LNCaP clone FGC (cell line): ENCODE data around the gene MTARC1.

Experiments used
- DNase-seq: peaks from one replicate; pipeline ENCODE4 v3.0.0-alpha.2; 2011; ENCODE audit warnings: low read depth
- H3K4me3 ChIP-seq: 2 replicates; pipeline ENCODE4 v1.5.1; 2011; ENCODE audit warnings: mild to moderate bottlenecking, low read depth, low read length, control low read depth
- TF ChIP-seq, protein P1 (sequence below): IDR thresholded peaks from 2 replicates; pipeline ENCODE4 v1.5.1; 2012; ENCODE audit warnings: mild to moderate bottlenecking; ENCODE audit not compliant: control insufficient read depth, insufficient read depth; ENCODE audit errors: extremely low read depth

The MTARC1 gene

DNA sequence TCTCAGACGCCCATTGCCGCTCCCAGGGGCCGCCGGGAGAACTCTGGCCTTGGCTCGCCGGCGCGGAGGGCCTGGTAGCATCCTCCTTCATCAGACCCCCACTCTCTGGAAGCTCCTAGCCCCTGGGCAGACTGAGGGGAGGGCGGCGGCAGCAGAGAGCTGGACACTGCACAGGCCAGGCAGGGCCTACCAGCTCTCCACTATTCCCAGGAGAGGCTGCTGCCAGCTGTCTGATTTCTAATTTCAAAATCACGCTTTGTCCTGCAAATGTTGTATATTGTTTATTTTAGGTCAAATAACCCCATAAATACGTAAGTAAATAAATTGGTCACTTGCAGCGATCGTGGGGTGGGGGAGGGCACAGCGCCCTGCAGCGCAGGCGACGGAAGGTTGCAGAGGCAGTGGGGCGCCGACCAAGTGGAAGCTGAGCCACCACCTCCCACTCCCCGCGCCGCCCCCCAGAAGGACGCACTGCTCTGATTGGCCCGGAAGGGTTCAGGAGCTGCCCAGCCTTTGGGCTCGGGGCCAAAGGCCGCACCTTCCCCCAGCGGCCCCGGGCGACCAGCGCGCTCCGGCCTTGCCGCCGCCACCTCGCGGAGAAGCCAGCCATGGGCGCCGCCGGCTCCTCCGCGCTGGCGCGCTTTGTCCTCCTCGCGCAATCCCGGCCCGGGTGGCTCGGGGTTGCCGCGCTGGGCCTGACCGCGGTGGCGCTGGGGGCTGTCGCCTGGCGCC lies at the start of gene MTARC1:
Gene MTARC1 (plus strand): TSS at position 577 of the 732 bp plus-strand sequence. CDS start 32 bp downstream, at position 609.
- peak within 1 kb of the TSS; percentile 56 for H3K4me3 ChIP-seq
- TF ChIP-seq, protein P1, sequence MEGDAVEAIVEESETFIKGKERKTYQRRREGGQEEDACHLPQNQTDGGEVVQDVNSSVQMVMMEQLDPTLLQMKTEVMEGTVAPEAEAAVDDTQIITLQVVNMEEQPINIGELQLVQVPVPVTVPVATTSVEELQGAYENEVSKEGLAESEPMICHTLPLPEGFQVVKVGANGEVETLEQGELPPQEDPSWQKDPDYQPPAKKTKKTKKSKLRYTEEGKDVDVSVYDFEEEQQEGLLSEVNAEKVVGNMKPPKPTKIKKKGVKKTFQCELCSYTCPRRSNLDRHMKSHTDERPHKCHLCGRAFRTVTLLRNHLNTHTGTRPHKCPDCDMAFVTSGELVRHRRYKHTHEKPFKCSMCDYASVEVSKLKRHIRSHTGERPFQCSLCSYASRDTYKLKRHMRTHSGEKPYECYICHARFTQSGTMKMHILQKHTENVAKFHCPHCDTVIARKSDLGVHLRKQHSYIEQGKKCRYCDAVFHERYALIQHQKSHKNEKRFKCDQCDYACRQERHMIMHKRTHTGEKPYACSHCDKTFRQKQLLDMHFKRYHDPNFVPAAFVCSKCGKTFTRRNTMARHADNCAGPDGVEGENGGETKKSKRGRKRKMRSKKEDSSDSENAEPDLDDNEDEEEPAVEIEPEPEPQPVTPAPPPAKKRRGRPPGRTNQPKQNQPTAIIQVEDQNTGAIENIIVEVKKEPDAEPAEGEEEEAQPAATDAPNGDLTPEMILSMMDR: peak; percentile 35; the same call in 1 of the 2 replicates
- DNase-seq: peak; percentile 95

DNA sequence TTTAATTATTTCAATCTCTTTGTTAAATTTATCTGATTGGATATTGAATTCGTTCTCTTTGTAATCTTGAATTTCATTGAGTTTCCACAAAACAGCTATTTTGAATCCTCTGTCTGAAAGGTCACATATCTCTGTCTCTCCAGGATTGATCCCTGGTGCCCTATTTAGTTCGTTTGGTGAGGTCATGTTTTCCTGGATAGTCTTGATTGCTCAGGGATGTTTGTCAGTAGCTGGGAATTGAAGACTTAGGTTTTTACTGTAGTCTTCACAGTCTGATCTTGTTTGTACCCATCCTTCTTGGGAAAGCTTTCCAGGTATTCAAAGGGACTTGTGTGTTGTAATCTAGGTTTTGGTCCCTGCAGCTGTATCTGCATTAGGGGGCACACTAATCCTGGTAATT lies 45.4 kb upstream of the MTARC1 start:
- TF ChIP-seq, protein P1: no peak
- no peak overlapping the region for H3K4me3 ChIP-seq
- DNase-seq: no peak

DNA sequence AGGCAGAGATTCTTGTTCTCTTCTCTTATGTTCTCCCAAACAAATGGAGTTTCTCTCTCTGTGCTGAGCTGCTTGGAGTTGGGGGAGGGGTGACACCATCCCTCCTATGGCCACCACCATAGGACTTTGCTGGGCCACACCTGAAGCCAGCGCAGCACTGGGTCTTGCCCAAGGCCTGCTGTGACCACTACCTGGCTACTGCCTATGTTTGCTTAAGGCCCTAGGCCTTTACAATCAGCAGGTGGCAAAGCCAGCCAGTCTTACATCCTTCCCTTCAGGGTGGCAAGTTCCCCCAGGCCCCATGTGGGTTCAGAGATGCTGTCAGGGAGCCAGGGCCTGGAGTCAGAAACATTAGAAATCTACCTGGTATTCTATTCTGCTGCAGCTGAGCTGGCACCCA lies 44.9 kb upstream of the MTARC1 start:
- TF ChIP-seq, protein P1: no peak
- no peak for DNase-seq

DNA sequence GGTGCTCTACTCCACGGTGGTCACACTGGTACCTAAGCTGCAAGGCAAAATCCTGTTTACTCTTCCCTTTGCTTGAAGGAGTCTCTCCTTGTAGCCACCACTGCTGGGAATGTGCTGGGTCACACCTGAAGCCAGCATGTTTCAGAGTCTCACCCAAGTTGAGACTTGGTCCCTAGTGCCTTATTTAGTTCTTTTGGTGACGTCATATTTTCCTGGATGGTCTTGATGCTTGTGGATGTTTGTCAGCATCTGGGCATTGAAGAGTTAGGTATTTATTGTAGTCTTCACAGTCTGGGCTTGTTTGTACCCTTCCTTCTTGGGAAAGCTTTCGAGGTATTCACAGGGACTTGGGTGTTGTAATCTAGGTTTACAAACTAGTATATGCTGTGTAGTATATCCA lies 44.2 kb upstream of the MTARC1 start:
- DNase-seq: no peak
- TF ChIP-seq, protein P1: no peak
- no peak overlapping the region for H3K4me3 ChIP-seq

More for the DNA sequence above, 44.9 kb upstream of the MTARC1 start:
- H3K4me3 ChIP-seq: no peak overlapping the region

DNA sequence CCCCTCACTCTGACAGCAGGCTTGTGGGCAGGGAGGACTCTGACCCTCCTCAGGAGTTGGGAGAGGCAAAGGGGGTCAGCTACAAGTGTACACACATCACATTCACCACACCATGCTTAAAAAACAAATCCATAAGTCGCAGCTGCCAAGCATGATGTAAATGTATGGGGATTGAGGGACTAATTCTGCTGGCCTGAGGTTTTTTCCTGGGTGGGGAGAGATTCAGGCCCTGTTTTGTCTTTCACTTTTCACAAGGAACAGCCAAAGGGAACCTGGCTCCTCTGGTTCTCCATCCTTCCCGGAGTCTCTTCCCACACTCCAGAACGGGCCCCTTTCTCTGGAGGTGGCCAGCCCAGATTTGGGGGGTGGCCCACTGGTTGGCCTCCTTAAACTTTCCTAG lies 39.9 kb upstream of the MTARC1 start:
- TF ChIP-seq, protein P1: no peak
- no peak for DNase-seq
- H3K4me3 ChIP-seq: no peak overlapping the region

DNA sequence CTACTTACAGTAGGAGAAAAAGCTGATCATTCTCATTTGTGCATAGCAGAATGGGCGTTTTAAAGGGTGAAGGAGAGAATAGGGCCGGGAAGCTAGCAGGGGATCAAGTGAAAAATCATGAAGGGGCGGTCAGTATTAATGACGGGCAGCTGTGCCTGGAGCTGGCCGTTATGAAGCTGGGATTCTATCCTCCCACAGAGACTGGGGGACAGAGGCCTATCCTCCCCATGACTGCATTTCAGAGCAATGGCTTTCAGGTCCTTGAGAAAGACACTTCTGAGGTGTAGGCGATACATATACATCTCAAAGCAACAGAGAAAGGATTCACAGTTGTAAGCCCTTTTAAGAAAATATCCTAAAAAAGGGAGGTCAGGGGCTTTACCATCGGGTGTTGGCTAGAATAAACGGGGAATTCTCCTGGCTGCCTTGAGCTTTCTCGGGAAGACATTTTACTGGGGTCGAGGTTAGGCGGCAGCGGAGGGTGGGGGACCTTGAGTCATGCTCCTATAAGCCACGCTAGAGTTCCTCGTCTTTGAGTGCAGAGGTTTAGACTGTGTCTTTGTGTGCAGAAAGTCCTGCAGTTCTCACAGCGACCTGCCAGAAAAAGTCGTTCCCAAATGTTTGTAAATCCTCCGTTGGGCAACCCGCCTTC lies 39.1 kb upstream of the MTARC1 start:
- no peak for DNase-seq
- peak overlapping the region; percentile 63 for H3K4me3 ChIP-seq

More for the DNA sequence above, 39.1 kb upstream of the MTARC1 start:
- TF ChIP-seq, protein P1: no peak
